HG03025 (cell line): Measurements from ENCODE around the gene TRMT44.
"Not testable (repeated sequence)": the region's sequence is repeated elsewhere in the genome, so short reads cannot be mapped to it uniquely, and the experiment has no call there.

Experiments used
- ATAC-seq: cut with Tn5 transposase; IDR thresholded peaks from one replicate; pipeline ENCODE4 v1.9.1; 2021; ENCODE audit warnings: mild to moderate bottlenecking, moderate library complexity; ENCODE audit not compliant: unreplicated experiment, low FRiP score

TRMT44 gene

DNA sequence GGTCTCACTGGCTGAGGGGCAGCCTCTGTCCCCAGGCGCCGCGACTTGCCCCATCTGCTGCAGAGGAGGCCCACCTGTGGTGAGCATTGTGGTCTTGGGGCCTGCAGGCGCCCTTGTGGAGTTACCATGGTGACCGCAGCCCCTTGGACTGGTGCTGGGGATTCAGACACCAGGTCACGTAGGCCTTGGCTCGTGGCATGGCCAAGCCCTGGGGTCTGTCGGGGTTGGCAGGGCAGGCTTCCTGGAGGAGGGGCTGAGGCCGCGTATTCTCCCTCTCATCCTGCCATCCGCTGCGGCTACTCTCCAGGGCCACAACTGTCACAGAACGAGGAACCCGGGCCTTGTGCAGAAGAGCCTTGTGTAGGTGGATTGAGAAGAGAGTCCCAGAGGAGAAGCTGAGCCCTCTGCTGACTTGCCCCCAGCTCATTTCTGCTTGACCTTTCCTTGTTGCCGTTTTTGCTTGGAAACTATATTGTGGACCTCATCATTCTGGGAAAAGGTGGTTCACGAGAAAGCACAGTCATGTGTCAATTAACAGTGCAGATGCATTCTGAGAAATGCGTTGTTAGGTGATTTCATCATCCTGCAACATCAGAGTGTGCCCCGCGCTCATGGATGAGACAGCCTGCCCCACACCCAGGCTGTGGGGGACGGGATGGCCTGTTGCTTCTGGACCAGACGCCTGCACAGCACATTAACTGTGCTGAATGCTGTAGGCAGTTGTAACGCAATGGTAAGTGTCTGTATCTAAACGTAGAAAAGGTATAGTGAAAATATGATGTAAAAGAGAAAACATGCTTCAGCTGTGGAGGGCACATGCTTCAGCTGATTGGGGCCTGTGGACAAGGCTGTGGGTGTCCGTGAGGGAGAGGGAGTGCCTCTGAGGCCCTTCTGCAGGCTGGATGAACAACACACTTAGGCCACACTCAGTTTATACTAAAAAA, 38.5 kb downstream of the TRMT44 start:
- no peak for ATAC-seq

DNA sequence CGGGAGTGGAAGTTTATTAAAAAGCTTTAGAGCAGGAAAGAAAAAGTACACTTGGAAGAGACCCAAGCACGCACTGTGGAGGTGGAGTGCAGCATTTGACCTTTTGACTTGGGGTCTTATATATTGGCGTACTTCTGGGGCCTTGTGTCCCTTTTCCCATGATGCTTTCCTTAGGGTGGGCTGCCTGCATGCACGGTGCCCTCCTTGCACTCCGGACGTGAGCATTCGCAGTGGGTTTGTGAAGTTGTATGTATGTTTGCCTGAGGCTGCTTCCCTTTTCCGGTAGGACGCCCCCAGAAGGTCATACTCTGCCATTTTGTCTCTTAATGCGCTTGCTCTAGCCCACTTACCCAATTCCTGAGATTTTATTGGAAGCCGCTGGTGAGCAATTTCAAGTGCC, 39.6 kb downstream of the TRMT44 start:
- ATAC-seq, result no peak

- not testable (repeated sequence) for ATAC-seq
These were observed 46.1 kb downstream of the TRMT44 start for GRCh38 chr4:8486643-8487042.

GRCh38 chr4:8488791-8489369, 48.3 kb downstream of the TRMT44 start:
- no peak for ATAC-seq

- ATAC-seq, result not testable (repeated sequence)
These were observed 50.9 kb downstream of the TRMT44 start for GRCh38 chr4:8491478-8491877.

- no peak for ATAC-seq
These were observed 51.6 kb downstream of the TRMT44 start for GRCh38 chr4:8492174-8492573.

DNA sequence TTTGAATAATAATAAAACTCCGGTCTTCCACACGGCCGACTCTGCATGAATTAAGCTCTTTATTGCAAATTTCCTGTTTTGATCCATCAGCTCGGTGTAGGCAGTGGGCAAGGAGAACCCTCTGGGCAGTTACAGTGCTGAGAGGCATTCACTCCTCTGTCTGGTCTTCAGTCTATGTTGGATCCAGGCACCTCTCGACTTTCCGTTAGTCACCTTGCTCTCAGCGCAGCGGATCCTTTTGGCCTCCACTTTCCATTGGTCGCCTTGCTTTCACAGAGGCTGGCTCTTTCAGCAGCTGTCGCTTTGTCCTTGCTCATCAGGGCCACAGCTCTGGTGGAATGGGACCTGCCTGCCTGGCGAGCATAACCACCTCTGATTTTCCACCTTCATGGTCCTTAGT, 52.9 kb downstream of the TRMT44 start:
- ATAC-seq, result no peak

GRCh38 chr4:8494218-8494617, 53.6 kb downstream of the TRMT44 start:
- ATAC-seq, result no peak

DNA sequence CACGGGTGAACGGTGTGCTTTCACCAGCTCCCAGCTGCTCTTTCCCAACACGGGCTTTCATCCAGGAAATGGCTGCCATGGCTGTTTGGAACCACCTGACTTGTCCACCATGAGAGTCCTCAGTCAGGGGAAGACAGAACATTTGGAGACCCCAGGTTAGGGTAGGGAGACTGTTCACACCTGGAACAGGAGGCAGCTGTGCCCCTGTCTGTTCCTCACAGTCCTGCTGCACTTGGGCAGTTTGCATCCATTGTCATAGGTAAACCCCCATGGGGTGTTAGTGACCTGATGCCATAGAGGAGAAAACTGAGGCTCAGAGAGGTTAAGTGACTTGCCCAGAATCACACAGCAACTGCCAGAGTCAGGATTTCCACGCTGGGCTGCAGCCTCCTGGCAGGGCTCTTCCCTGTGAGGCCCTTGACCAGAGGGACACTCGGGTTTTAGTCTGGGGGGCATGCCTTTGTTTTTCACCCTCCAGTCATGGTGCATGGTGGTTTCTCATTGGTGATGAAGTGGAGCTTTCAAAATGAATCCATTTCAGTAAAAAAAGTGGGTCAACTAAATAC, 54.5 kb downstream of the TRMT44 start:
- no peak for ATAC-seq

GRCh38 chr4:8495803-8496202, 55.2 kb downstream of the TRMT44 start:
- ATAC-seq, result no peak

DNA sequence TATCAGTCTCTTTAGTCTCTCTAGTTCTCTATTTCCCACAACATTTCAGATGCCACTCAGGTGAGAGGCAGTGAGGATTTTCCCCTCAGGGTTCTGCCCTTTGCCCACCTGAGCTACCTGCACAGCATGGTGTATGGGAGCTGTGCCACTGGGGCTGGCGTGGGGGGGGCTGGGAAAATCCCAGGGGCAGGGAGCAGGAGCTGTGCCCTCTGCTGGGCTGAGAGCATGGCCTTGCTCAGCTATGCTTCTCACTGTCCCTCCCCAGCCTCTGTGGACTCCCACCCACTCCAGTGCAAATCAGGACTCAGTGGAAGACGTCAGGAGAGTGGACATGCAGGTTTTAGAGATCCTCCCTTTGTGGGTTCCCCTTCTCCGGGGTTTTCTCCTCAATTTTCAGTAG, 57.2 kb downstream of the TRMT44 start:
- ATAC-seq, result no peak

GRCh38 chr4:8500966-8501365, 60.4 kb downstream of the TRMT44 start:
- ATAC-seq, result no peak

DNA sequence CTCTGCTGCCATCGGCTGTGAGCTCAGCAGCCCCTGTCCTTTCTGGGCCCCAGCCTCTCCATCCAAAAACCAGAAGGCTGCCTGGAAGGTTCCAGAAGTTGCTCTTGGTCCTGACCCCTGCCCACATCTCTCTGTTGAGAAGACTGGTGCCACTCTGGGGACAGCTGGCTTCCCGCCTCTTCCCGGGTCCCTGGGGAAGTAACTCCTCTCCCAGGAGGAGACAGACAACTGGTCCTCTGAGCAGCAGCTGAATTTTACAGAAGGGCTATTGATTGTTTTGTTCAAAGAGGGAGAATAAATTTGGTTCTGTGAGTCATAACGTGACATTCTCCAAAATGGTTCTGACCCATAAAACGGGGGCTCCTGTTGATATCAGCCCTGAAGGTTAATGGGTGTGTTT, 61.2 kb downstream of the TRMT44 start:
- ATAC-seq, result no peak

DNA sequence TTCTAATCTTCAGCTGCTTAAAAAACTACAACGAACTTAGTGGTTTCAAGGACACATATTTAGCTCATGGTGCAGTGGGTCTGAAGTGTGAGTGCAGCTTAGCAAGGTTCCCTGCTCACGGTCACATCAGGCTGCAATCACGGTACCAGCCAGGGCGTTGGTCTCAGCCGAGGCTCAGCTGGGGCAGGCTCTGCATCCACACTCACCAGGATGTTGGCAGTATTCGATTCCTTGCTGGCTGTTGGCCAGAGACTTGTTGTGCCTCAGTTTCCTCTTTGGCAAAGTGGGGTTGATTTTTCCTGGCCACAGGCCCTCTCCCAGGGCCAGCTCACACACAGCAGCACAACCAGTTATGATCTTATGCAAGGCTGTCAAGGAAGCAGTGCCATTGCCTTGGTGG, 61.8 kb downstream of the TRMT44 start:
- no peak for ATAC-seq

DNA sequence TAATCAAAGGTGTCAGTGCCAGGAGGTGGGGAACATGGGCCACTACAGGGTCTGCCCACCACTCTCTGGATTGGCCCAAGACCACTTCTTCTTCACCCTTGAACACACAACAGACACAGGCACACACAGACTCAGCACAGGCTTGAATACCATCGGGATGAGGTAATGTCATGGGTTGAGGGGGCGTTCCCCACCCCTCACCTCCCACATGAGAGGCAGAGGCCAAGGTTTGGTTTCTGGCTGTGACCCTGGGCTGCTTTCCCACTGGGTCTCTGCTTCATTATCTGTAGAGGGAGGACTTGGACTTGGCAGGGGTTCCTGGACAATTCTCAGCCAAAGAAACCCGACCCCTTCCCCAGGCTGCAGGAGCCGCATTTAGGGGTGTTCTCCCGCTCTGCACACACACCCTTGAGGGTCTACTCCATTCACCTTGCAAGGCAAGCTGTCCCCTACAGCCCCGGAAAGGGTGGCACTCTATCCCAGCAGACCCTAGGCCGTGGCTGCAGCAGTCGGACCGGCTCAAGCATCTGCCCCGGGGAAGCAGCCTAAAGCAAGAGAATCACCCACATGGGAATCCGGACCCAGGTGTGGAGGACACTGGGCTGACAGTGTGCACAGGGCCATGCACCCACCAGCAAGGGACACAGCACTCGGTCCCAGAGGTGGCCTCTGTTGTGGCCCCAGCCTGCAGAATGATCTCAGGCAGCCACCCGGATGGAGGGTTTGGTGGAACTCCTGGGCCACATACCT, 62.4 kb downstream of the TRMT44 start:
- ATAC-seq, result no peak

GRCh38 chr4:8503801-8504200, 63.2 kb downstream of the TRMT44 start:
- ATAC-seq, result no peak

DNA sequence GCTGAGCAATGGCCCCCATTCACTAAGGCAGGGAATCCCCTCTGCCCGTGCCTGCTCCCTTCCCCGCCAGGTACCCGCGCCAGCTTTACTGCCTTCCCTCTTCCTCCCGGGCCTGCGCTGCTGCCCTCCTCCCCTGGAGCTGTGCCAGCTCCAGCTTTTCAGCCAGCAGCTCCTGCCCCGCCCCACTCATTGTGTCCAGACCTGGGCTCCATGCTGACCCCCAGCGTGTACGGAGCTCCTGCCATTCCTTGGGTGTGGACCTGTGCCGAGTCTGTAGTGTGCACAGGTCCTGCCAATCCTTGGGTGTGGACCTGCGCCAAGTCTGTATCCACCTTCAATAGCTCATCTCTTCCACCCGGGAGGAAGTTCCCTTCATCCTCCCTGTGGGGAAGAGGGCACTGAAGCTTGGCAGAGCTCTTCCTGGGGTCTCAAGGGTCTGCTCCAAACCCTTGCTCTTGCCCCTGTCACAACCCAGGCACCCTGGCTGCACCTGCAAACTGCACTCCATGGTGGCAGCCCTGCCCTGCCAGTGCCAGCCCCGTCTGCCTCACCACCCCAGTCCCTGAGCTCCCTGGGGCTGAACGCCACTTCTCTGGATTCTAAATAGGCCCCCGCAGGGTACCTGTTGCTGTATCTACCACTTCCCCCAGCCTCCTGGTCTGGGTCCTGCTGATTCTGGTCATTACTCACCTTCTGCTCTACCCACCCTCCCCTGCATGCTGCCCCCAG, 63.9 kb downstream of the TRMT44 start:
- no peak for ATAC-seq

GRCh38 chr4:8505229-8505628, 64.7 kb downstream of the TRMT44 start:
- no peak for ATAC-seq

GRCh38 chr4:8506006-8506372, 65.4 kb downstream of the TRMT44 start:
- no peak for ATAC-seq
